GM18526 (cell line): ENCODE data around the gene CTDSPL.

Source experiments
- POLR2A ChIP-seq: IDR thresholded peaks from 3 replicates; pipeline ENCODE4 v1.6.1; 2011; ENCODE audit not compliant: insufficient read length; ENCODE audit errors: extremely low read depth

The CTDSPL gene

GRCh38 chr3:37988931-37989525, 127.3 kb downstream of the CTDSPL start:
- no peak for TF ChIP-seq POLR2A

DNA sequence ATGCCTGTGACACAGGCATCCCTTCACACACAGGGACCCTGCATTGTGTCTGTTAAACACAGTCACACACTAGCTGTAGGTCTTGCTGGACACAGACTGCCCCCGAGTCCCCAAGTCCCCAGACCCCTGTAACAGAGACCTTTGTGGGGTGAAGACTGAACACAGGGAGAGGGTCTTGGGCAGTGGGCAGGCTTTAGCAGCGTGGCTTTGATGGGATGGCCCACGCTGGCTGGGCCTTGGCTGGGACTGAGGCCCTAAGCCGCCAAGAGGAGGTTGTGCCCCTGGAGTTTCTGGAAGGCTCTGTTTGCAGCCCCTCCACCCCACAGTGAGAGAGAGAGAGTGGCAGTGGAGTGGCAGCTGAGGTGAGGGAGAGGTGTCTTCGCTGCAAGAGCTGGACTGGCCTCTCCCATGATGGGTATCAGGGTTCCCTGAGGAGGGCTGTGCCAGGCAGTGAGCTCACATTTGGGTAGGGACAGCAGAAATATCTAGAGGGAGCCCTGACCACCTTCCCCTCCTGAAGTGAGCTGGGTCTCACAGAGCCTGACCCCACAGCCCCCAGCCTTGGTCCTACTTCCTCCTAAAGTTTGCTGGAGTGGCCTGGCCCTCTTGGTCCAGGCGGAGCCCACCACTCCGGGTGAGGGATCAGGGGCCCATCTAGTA, 128.3 kb downstream of the CTDSPL start:
- no peak for TF ChIP-seq POLR2A

DNA sequence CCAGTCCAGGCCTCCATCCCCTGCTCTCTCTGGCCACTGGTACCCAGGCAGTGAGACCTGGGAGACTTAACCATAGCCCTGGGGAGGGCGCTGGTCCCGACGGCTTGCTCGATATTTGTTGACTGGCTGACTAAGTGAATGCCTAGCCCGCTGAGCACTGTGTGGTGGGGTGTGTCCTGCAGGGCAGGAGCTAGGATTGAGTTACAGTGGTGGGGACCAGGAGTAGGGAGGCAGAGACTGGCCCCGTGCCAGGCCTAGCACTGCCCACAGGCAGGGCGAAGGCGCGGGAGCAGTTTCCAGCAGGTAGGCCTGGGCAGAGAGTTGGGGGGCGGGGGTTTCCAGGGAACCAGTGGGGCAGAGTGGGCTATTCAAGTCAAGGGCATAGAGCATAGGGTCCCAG, 128.8 kb downstream of the CTDSPL start, which contains the start of gene VILL:
Gene VILL (plus strand): TSS at position 260 of the 400 bp plus-strand sequence. CDS start 2,887 bp downstream, outside the sequence.
- no peak for TF ChIP-seq POLR2A

GRCh38 chr3:37991109-37991508, 129.4 kb downstream of the CTDSPL start:
- TF ChIP-seq POLR2A: no peak

DNA sequence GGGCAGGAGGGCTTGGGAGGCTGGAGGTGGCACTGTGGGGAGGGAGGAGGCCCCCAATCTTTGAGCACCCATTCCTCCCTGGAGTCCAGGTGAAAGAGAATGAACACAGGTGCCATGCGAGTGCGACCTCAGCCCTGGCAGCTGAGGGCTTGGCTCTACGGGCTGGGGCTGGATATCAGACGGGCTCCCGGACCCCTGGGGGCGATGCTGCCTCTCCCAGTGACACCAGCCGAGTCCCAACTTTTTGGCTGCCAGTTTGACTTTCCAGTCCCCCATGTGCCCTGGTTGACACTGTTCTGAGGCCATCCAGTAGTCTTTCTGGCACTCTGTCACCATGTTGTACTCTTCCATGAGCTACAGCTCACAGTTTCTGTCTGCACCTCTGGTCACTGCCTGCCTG, 130.1 kb downstream of the CTDSPL start:
- no peak for TF ChIP-seq POLR2A

DNA sequence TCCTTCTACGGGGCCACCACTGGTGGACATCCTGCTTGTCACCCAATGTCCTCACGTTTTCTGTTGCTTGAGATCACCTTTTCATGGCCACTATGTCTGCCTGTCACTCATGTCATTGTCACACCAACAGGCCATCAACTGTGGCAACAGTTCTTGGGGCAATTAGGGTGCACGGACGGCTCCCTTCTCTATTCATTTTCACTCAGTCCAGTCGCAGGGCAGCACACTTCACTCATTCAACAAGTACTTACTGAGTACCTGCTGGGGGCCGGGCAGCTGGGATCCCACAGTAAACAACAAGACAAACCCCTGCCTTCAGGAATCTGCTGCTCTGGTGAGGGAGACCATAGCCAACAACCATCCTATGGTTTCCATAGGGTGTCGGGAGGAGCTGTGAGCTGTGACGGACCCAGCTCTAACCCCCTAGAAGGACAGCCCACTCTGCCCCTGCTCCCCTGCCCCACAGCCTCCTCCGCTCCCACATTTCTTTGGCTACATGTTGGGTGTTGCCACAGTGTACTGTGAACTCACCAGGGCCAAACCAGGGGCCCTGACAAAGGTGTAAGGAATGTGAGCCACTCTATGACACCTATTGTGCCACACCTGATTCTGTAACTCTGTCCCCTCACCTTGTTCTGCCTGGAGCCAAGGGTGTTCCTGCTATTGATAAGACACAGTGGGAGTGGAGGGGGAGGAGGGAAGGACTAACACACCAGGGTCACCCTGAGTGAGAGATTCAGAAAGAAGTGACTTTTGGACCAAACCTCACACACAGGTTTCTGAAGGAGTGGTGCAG, 130.8 kb downstream of the CTDSPL start:
- TF ChIP-seq POLR2A: no peak

DNA sequence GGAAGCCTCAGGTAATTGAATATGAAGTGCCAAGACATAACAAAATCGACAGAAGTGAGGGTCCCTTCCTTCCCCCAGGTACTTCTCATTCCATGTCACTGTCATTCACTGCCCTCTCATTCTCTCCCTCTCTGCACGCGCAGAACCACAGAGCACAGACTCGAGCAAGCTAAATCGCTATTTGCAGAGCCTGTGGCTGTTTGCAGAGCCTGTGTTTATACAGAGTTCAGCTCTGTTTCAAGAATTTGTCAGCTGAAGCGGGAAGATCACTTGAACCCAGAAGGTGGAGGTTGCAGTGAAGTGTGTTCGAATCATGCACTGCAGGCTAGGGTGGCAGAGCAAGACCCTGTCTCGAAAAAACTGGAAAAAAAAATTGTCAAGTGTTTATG, 131.4 kb downstream of the CTDSPL start:
- TF ChIP-seq POLR2A: no peak

DNA sequence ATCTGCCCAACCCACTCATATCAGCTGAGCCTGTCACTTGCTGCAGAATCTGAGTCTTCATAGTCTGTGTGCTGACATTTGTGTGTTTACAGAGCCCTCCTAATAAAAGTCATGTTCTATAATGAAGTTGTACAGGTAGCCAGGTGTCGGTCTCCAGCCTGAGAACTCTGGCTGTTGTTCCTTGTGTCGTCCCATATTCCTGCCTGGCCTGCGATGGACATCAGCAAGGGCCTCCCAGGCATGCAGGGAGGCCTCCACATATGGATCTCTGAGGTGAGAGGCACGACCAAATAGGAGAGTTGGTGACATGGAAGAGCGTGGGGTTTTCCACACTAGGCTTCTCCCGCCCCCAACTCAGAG, 131.8 kb downstream of the CTDSPL start:
- TF ChIP-seq POLR2A: no peak

- TF ChIP-seq POLR2A: peak; percentile 76
Observed at GRCh38 chr3:37993820-37994638, 132.3 kb downstream of the CTDSPL start.

DNA sequence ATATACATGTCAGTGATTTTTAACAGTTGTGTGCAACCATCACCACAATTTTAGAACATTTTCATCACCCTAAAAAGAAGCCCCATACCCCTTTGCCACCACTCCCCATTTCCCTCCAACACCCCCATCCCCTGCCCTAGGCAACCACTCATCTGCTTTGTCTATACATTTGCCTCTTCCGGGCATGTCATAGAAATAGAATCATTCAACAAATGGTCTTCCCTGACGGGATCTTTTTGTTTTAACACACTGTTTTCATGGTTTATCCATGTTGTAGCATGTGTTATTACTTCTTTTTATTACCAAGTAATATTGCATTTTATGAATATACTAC, 132.9 kb downstream of the CTDSPL start:
- TF ChIP-seq POLR2A: no peak

DNA sequence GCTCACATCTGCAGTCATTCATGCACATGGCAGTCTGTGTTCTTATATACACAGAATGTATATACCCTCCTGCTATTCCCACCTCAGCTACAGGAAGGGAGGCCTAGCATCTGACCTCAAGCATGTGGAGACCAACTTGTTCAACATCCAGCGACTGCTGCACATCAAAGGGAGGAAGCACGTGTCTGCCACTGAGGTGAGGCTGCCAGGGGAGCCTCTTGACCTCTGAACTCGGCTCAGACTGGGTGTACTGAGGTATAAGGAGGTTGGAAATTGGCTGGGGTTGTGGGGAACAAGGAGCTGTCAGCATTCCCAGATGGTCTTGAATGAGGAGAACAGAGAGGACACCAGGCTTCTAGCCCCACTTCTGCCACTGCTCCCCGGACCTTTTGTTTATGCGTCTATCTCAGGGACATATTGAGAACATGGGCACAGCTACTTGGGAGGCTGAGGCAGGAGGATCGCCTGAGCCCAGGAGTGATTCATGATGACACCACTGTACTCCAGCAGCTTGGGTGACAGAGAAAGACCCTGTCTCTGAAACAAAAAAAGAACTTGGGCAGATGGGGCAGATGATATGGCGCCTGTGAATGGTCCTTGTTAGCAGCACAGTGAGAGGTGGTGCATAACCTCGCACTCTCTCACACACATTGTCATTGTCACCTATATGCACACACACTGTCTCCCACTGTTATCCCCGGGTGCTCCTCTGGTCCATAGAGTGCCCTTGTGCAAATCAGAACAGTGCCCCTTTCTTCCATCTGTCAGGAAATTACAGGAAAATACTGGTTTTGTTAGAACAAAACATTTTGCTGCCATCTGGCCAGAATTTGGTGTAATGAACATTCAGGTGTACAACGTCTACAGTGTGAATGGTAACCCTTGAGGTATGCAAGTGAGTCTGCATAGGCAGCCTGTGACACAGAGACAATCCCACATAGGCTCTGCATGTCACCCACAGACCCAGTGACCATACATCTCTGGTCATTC, 134.3 kb downstream of the CTDSPL start:
- TF ChIP-seq POLR2A: no peak

GRCh38 chr3:37996785-37997301, 135.2 kb downstream of the CTDSPL start:
- no peak for TF ChIP-seq POLR2A

- no peak for TF ChIP-seq POLR2A
Observed at GRCh38 chr3:37997342-37997741, 135.7 kb downstream of the CTDSPL start.

DNA sequence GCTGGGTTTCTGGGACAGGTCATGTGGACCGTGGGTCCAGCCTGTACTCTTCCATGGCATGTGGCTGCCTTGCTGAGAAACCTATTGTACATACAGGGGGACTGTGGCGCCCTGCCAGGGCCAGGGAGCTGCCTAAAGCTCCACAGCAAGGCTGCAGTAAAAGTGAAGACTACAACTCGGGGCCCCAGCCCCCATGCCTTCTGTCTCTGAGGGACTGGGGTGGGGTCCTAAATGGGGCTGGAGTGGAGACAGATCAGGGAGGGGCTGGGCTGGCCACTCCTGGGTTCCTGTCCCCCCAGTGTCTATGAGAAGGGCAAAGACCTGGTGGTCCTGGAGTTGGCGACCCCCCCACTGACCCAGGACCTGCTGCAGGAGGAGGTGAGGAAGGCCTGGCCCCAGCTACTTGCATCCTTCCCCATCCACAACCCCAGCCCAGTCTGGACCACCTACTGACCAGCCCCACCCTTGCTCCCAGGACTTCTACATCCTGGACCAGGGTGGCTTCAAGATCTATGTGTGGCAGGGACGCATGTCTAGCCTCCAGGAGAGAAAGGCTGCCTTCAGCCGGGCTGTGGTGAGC, 136.2 kb downstream of the CTDSPL start:
- no peak for TF ChIP-seq POLR2A

GRCh38 chr3:37999836-38000235, 138.2 kb downstream of the CTDSPL start:
- TF ChIP-seq POLR2A: no peak
